HL-60/S4 (cell line): Measurements from ENCODE around the gene OSBPL2.

Source experiments
- in situ Hi-C: fragments of 300-500 bp; cut with MboI; formaldehyde crosslinking; loops from 2 replicates; pipeline ENCODE4 v1.14.3; 2022; ENCODE audit warnings: low sequenced_read_pairs

OSBPL2 gene

DNA sequence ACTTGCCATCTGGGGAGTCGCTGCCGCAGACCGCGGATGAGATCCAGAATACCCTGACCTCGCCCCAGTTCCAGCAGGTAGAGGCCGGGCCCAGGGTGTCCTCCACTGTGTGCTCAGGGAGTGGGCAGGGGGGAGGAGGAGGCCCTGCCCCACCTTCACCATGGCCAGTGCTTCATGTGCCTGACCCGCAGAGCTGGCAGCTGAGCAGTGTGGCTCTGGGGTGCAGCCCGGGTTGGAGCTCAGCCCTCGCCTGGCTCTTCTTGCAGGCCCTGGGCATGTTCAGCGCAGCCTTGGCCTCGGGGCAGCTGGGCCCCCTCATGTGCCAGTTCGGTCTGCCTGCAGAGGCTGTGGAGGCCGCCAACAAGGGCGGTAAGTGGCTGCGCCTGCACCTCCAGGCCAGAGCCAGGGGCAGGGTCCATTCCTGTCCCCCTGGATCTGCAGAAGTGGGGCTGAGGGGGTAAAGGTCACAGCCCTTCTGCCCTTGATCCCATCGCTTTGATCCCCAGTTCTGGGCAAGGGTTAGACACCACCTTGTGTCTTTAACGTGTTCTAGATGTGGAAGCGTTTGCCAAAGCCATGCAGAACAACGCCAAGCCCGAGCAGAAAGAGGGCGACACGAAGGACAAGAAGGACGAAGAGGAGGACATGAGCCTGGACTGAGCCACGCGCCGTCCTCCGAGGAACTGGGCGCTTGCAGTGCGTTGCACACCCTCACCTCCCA lies 69.9 kb downstream of the OSBPL2 start:
- in situ Hi-C loops, result loop anchor here (10.0 kb wide), 1 partner anchor 487 kb away; the partner anchor contains the start of gene MRGBP

DNA sequence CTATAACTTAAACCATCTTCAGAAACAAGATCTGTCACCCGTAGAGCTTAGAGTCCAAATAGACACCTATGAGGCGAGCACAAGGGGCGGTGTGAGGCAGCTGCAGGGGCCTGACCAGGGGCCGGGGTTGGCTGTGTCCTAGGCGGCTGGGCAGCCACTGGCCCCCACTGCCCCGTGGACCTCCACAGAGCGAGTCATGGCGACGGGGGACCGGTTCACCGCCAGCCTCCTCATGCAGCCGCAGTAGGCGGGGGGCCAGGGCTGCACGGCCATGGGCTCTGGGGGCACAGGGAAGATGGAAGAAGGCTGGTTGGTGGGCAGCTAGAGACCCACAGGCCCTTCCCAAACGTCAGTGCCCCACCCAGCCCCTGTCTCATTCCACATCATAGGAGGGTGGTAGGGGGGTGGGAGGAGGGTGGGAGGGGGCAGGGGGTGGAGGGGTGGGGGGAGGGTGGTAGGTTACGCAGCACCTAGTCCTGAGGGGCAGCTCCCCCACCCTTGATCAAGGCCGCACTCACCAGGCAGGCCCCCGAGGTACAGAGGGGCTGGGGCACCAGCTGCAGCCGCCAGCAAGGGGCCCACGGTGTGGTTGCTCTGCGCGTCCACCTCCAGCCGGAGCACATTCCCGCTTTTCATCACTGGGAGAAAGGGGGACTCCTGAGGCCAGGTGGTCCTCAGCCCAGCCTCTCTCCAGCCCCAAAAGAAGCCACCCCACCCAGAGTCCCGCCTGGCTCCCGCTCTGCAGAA lies 71.0 kb downstream of the OSBPL2 start:
- in situ Hi-C loops, result loop anchor here (10.0 kb wide), 1 partner anchor 485 kb away; the partner anchor contains the start of gene MRGBP

GRCh38 chr20:62309947-62310756 lies 71.8 kb downstream of the OSBPL2 start:
- in situ Hi-C loops, result loop anchor here (10.0 kb wide), 1 partner anchor 485 kb away; the partner anchor contains the start of gene MRGBP

GRCh38 chr20:62310757-62311121 lies 72.4 kb downstream of the OSBPL2 start:
- in situ Hi-C loops, result no loop called here

- in situ Hi-C loops, result no loop called here
Measured at GRCh38 chr20:62311150-62311549, 72.8 kb downstream of the OSBPL2 start.

GRCh38 chr20:62311832-62312661 lies 73.7 kb downstream of the OSBPL2 start:
- in situ Hi-C loops, result no loop called here

DNA sequence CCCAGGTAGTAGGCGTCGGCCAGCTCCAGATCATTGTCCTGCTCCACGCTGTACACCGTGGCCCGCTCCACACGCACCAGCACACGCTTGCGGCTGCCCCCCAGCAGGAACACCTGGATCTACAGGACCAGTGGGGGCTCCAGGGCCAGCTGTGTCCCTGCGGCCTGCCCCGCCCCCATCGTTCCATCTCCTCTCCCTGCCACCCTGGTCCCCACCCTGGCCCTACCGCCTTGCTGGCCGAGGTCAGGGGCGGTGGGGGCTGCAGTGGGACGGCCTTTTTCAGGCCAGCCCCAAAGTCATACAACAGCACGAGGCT lies 74.3 kb downstream of the OSBPL2 start:
- in situ Hi-C loops, result no loop called here

DNA sequence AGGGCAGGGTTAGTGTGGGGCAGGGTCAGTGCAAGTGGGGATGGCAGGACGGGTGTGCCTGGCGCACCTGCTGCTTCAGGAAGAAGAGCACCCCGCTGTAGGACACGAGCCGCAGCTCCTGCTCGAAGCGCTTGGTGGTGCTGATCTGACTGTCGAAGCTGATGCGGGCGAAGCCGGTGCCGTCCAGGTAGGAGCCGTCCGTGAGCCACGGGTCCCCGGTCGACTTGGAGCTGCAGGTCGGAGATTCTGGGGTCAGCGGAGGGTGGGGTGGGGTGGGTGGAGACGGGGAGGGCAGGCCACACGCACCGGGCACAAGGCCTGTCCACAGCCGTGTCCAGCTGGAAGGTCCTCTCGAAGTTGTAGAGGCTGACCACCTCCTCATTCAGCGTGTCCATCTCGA lies 74.7 kb downstream of the OSBPL2 start:
- in situ Hi-C loops, result no loop called here

- in situ Hi-C loops, result no loop called here
Measured at GRCh38 chr20:62313460-62314338, 75.4 kb downstream of the OSBPL2 start.

DNA sequence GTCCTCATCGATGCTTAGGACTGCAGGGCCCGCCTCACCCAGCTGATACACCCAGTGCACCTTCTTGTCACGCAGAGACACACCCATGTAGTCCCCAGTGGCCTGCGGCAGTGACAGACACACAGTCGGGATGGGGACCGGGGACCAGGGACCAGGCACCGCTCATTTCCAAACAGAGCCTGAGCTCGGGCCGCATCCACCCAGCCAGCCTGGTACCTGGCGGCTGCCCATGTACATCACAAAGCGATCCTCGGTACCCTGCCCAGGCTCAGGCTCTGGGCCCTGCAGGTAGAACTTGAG lies 76.0 kb downstream of the OSBPL2 start:
- in situ Hi-C loops, result no loop called here

DNA sequence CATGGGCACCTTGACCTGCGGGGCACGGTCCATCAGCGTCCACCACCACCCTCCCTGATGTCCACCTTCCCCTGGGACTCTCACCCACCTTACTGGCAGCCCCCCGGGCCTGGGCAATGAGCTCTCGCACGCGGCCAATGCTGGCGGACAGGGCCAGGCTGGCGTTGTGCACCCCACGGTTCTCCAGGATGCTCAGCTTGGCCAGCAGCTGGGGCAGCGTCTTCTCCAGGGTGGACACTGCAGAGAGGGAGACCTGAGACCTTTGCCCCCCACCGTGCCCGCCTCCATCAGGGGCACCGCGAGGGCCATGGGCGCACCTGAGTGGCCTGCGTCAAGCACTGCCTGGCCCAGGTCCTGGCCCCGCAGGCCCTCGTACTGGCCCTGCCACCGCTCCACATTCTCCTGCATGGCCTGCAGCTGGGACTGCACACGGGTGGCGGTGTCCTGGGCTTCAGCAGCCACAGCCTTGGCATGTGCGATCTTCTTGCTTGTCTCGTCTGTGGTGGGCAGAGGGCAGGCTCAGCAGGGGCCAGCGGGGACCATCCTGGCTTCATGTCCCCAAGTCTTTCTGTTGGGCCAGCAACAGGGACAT lies 76.5 kb downstream of the OSBPL2 start:
- in situ Hi-C loops, result no loop called here

DNA sequence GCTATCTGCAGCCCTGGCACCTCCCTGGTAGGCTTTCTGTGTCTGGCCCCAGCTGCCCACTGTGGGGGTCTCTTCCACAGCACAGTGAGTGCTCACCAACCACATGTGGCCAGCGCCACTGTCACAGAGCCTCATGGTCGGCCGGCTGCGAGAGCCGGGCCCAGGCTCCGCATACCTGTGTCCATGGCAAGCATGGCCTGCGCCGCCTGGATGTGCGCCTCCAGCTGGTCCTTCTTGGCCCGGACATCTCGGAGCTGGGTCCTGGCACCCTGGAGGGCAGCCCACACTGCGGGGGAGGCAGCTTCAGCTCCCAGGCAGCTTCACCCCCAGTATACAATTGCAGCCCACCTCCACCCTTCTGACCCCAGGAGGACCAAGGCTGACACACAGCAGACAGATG lies 77.5 kb downstream of the OSBPL2 start:
- in situ Hi-C loops, result no loop called here

DNA sequence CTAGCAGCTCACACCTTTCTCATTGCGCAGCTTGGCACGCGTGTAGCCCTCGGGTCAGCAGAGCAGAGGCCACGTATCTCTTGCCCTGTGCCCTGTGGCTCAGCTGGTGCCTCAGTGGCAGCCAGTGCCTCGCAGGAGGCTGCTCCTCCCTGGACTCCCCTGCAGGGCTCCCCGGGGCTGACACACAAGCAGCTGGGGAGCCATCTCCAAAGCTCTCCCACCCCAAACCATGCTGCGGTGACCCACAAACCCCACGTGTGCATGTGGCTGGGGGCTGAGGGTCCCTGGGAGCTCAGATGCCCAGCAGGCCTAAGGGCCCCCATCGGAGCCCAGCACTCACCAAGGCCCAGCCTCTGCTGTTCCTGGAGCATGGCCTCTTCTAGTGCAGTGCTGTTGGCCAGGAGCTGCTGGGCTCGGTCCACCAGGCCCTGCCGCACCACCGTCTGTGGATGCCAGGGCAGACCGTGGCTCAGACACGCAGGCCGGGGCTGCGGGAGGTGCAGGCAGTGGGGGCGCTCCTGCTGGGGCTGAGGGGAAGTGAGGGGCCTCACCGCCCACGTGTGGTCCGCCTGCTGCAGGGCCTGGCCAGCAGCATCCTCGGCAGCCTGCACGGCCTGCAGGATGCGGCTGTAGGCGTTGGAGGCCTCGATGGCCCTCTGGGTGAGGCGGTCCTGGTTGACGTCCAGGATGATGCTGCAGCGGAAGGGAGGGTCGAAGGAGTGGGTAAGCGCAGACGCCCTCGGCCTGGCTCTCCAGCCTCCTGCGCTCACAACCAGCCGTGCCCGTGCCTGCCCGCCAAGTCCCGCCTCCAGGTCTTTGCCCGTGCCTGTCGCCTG lies 78.2 kb downstream of the OSBPL2 start:
- in situ Hi-C loops, result no loop called here

DNA sequence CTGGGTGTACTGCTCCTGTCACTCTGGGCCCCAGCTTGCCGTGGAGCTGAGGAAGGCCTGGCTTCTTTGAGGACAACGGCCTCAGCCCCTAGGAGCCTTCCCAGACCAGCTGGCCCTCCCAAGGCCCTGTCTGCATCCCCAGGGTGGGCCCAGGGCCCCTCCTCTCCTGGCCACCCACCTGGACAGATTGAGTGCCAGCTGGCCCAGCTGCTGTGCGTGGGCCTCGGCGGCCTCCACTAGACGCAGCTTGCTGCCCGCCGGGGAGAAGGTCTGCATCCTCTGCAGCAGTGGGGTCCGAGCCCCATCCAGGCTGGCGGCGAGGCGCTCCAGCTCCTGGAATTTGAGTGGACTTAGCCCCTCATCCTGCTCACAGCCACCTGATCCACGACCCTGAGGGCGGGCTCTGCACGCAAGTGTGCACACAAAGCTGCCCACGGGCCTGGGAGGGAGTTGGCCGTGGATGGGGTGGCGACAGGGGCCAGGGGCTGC lies 78.9 kb downstream of the OSBPL2 start:
- in situ Hi-C loops, result no loop called here

- in situ Hi-C loops, result no loop called here
Measured at GRCh38 chr20:62318400-62319345, 80.4 kb downstream of the OSBPL2 start.

DNA sequence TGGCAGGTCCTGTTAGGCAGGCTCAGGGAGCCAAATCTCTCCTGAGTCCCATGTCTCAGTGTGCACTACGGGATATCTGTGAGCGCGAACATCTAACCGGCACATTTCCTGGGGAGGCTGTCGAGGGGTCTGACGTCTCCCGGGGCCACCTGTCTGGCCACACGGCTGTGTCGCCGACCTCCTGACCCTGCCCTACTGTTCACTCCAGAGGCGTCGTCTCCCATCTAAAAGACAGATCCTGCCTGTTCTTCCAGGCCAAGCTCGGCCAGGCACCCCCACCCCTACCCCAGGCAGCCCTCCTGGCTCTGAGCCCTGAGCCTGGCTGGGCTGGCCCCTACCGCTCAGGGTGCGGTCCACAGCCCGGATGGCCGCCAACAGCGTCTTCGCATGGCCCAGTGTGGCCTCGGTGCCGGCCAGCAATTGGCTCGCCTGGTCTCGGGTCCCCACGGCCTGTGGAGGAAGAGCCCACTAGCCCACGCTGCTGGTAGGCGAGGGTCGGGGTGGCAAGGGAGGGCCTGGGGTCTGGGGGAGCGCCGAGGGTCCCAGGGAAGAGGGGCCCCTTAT lies 81.1 kb downstream of the OSBPL2 start:
- in situ Hi-C loops, result no loop called here
